GM21786 (cell line): ENCODE measurements around the gene AMN.

Experiments
- ATAC-seq: cut with Tn5 transposase; IDR thresholded peaks from one replicate; pipeline ENCODE4 v1.9.1; 2021; ENCODE audit not compliant: unreplicated experiment

The AMN gene

GRCh38 chr14:102943454-102943853, 21.0 kb downstream of the AMN start:
- no peak for ATAC-seq

- no peak for ATAC-seq
Measured at GRCh38 chr14:102943979-102944378, 21.5 kb downstream of the AMN start.

GRCh38 chr14:102944448-102945330, 22.2 kb downstream of the AMN start:
- ATAC-seq: no peak

GRCh38 chr14:102945346-102946130, 23.1 kb downstream of the AMN start:
- no peak for ATAC-seq

- no peak for ATAC-seq
Measured at GRCh38 chr14:102947321-102948103, 25.0 kb downstream of the AMN start.

- no peak for ATAC-seq
Measured at GRCh38 chr14:102948698-102949061, 26.2 kb downstream of the AMN start.

- ATAC-seq: no peak
Measured at GRCh38 chr14:102949062-102949800, 26.8 kb downstream of the AMN start.

GRCh38 chr14:102949801-102950451, 27.5 kb downstream of the AMN start:
- ATAC-seq: no peak

- no peak for ATAC-seq
Measured at GRCh38 chr14:102951034-102951433, 28.6 kb downstream of the AMN start.

GRCh38 chr14:102951799-102952198, 29.3 kb downstream of the AMN start:
- ATAC-seq: no peak

- no peak for ATAC-seq
Measured at GRCh38 chr14:102952276-102952675, 29.8 kb downstream of the AMN start.

GRCh38 chr14:102953100-102953499, 30.6 kb downstream of the AMN start:
- no peak for ATAC-seq

GRCh38 chr14:102954081-102954789, 31.8 kb downstream of the AMN start:
- ATAC-seq: no peak

- ATAC-seq: no peak
Measured at GRCh38 chr14:102955636-102956408, 33.4 kb downstream of the AMN start.

- no peak for ATAC-seq
Measured at GRCh38 chr14:102957222-102957621, 34.8 kb downstream of the AMN start.

GRCh38 chr14:102958461-102958860, 36.0 kb downstream of the AMN start:
- no peak for ATAC-seq

GRCh38 chr14:102962111-102962627, 39.7 kb downstream of the AMN start:
- no peak for ATAC-seq

- ATAC-seq: no peak
Measured at GRCh38 chr14:102964152-102964730, 41.8 kb downstream of the AMN start.
